ENCODE data around the gene NNAT.

NNAT gene

GRCh38 chr20:37503256-37503927, 17.7 kb upstream of the NNAT start:
- DNase-seq, result no peak

- DNase-seq, result no peak
These were observed 16.5 kb upstream of the NNAT start for GRCh38 chr20:37504404-37505096.

GRCh38 chr20:37505263-37506151, 15.5 kb upstream of the NNAT start:
- no peak for DNase-seq

- DNase-seq, result no peak
These were observed 14.8 kb upstream of the NNAT start for GRCh38 chr20:37506152-37506725.

- no peak for DNase-seq
These were observed 10.8 kb upstream of the NNAT start for GRCh38 chr20:37510226-37510625.

GRCh38 chr20:37511610-37512275, 9.3 kb upstream of the NNAT start:
- DNase-seq, result no peak

- no peak for DNase-seq
These were observed 7.2 kb upstream of the NNAT start for GRCh38 chr20:37513779-37514359.

GRCh38 chr20:37515876-37516275, 5.2 kb upstream of the NNAT start:
- DNase-seq, result no peak

GRCh38 chr20:37516811-37517750, 4.0 kb upstream of the NNAT start:
- no peak for DNase-seq

- no peak for DNase-seq
These were observed 3.0 kb upstream of the NNAT start for GRCh38 chr20:37518059-37518458.

GRCh38 chr20:37518606-37519507, 2.2 kb upstream of the NNAT start:
- no peak for DNase-seq

- DNase-seq, result no peak
These were observed 1.3 kb upstream of the NNAT start for GRCh38 chr20:37519508-37520418.

- DNase-seq, result no peak
These were observed 563 bp upstream of the NNAT start for GRCh38 chr20:37520419-37520955.

- no peak for DNase-seq
These were observed 1.4 kb downstream of the NNAT start for GRCh38 chr20:37522260-37523011.

- no peak for DNase-seq
These were observed 2.0 kb downstream of the NNAT start for GRCh38 chr20:37523012-37523391.

- DNase-seq, result no peak
These were observed 3.1 kb downstream of the NNAT start for GRCh38 chr20:37523911-37524700.

Measured in CD4-positive, alpha-beta T cell treated with Interleukin-17A for 1 hour (primary cell).